Measurements from ENCODE around the gene SMC6.

SMC6 gene

DNA sequence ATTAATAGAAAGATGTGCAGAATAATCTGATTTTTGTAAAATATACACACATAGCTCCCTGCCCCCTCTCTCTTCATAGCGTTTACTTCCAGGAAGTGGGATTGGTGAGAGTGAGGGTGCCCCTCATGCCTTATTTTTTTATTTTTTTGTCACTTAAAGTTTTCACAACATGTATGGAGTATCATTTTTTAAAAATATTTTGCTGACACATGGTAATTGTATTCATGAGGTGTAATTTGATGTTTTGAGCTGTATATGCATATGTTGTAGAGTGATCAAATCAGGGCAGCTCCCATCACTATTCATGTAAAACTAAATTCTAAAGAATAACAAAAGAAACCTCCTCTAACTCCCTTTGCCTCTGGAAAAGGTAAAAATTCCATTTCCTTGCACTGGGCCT, 138.5 kb downstream of the SMC6 start:
- FAIRE-seq, result no peak

DNA sequence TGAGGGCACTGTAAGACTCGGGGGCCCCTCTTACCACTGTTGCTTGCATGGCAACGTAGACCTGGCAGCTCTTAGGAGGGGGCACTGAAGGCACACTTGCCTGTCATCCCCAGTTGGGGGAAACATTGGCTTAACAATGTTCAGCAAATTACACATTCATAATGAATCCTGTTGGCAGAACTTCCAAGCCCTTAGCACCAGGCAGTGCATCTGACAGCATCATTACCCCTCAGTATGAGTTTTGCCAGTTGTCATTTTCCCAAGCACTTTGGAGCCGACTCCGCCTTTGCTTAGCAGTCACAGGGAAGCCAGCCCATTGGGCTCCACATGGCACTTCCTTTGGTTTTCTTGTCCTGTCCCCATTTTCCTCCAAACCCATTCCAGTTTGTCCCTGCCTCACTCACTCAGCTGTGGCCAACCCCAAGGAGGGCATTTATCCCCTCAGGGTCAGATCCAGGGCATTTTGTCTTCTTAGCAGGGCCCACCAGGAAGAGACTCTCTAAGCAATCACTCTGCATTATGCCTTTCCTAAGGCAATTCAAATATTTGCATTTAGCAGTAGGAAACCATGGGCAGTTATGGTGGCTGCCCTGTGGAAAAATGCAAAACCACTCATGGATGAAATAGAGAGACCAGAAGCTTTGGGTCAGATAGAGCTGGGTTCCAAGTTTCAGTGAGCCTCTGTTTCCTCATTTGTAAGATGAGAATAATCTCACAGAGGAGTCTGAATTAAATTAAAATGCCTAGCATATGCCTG, 139.3 kb downstream of the SMC6 start:
- FAIRE-seq, result no peak
